ENCODE data around the gene APOA1.
"Not testable (repeated sequence)": the region's sequence is repeated elsewhere in the genome, so short reads cannot be mapped to it uniquely, and the experiment has no call there.

APOA1 gene

GRCh38 chr11:116857316-116857715 is 19.9 kb upstream of the APOA1 start:
- DNase-seq, result no peak

- DNase-seq, result no peak
These were observed 19.0 kb upstream of the APOA1 start for GRCh38 chr11:116856423-116856822.

GRCh38 chr11:116855413-116855812 is 18.0 kb upstream of the APOA1 start:
- DNase-seq, result no peak

GRCh38 chr11:116853461-116854073 is 16.1 kb upstream of the APOA1 start:
- DNase-seq, result peak; percentile 72 to 74

- DNase-seq, result peak; percentile 42 to 46
These were observed 15.0 kb upstream of the APOA1 start for GRCh38 chr11:116852261-116853031.

- peak; percentile 74 for DNase-seq
These were observed 14.2 kb upstream of the APOA1 start for GRCh38 chr11:116851626-116852025.

- no peak for DNase-seq
These were observed 12.1 kb upstream of the APOA1 start for GRCh38 chr11:116849486-116849885.

- no peak for DNase-seq
These were observed 11.6 kb upstream of the APOA1 start for GRCh38 chr11:116849060-116849459.

GRCh38 chr11:116847612-116848011 is 10.2 kb upstream of the APOA1 start:
- DNase-seq, result no peak

GRCh38 chr11:116844722-116845121 is 7.3 kb upstream of the APOA1 start:
- DNase-seq, result no peak

- no peak for DNase-seq
These were observed 6.2 kb upstream of the APOA1 start for GRCh38 chr11:116843661-116844060.

- no peak for DNase-seq
These were observed 5.5 kb upstream of the APOA1 start for GRCh38 chr11:116842909-116843308.

- no peak for DNase-seq
These were observed 4.7 kb upstream of the APOA1 start for GRCh38 chr11:116842117-116842516.

GRCh38 chr11:116840746-116841296 is 3.4 kb upstream of the APOA1 start:
- DNase-seq, result no peak

- no peak for DNase-seq
These were observed 2.9 kb upstream of the APOA1 start for GRCh38 chr11:116840224-116840745.

- no peak for DNase-seq
These were observed 1.1 kb upstream of the APOA1 start for GRCh38 chr11:116838321-116839084.

- no peak for DNase-seq
These were observed 810 bp downstream of the APOA1 start for GRCh38 chr11:116836632-116836991.

GRCh38 chr11:116835791-116836631 is 1.4 kb downstream of the APOA1 start:
- peak; percentile 84 to 88 for DNase-seq

- DNase-seq, result peak in 1 of 2 experiments; percentile 39
These were observed 2.2 kb downstream of the APOA1 start for GRCh38 chr11:116835042-116835772.

GRCh38 chr11:116834535-116835041 is 2.8 kb downstream of the APOA1 start:
- DNase-seq, result not testable (repeated sequence)

- DNase-seq, result no peak
These were observed 3.4 kb downstream of the APOA1 start for GRCh38 chr11:116833816-116834534.
